Glutamatergic neuron (in vitro differentiated cells): ENCODE data around the gene FBH1. TPM values are rescaled to one million over a fixed set of nuclear protein-coding genes. Genes with fewer than 3 reads are reported as not detected.
"Not testable (repeated sequence)": the region's sequence is repeated elsewhere in the genome, so short reads cannot be mapped to it uniquely, and the experiment has no call there.

Experiments used
- DNase-seq: peaks from one replicate; pipeline ENCODE4 v3.0.0; 2022
- H3K27ac Mint-ChIP-seq: one replicate; pipeline ENCODE4 v1.8.0; 2020; ENCODE audit warnings: mild to moderate bottlenecking, mixed read lengths, inconsistent platforms; ENCODE audit not compliant: unreplicated experiment
- H3K27me3 Mint-ChIP-seq: one replicate; pipeline ENCODE4 v1.8.0; 2020; ENCODE audit warnings: mild to moderate bottlenecking, moderate library complexity, mixed read lengths, inconsistent platforms; ENCODE audit not compliant: unreplicated experiment
- H3K36me3 Mint-ChIP-seq: one replicate; pipeline ENCODE4 v1.8.0; 2020; ENCODE audit warnings: mild to moderate bottlenecking, mixed read lengths, inconsistent platforms; ENCODE audit not compliant: unreplicated experiment
- H3K4me1 Mint-ChIP-seq: one replicate; pipeline ENCODE4 v1.8.0; 2020; ENCODE audit warnings: mild to moderate bottlenecking, low read depth, mixed read lengths, inconsistent platforms; ENCODE audit not compliant: unreplicated experiment
- H3K4me3 Mint-ChIP-seq: one replicate; pipeline ENCODE4 v1.8.0; 2020; ENCODE audit warnings: mild to moderate bottlenecking, mixed read lengths, inconsistent platforms; ENCODE audit not compliant: unreplicated experiment
- H3K9me3 Mint-ChIP-seq: one replicate; pipeline ENCODE4 v1.8.0; 2020; ENCODE audit warnings: mild to moderate bottlenecking, moderate library complexity, mixed read lengths, inconsistent platforms; ENCODE audit not compliant: unreplicated experiment
- CTCF ChIP-seq: fragments of 200-600 bp; sonication (generic); IDR thresholded peaks from one replicate; pipeline ENCODE4 v1.5.0; 2021; ENCODE audit not compliant: partially characterized antibody, unreplicated experiment
- total RNA-seq: library from RNA; stranded (reverse); fragmentation: NEBNext Ultra II Directional; extraction: Animal tissue kit (Norgen Biotek cat#: 25700); gene quantifications from one replicate; pipeline ENCODE4 v1.2.1, GENCODE V29; 2021; ENCODE audit not compliant: unreplicated experiment

The FBH1 gene
- total RNA-seq, 1 donor from 2014 or later = 65.0 TPM

GRCh38 chr10:5858811-5859210 lies 31.2 kb upstream of the FBH1 start:
- Mint-ChIP-seq H3K27me3 (no peaks in the 10 kb centered on the region), H3K4me3 (no peak overlapping the region), H3K27ac (no peak overlapping the region), H3K4me1 (no peaks in the 10 kb centered on the region), H3K9me3 (peaks cover 2% of the 10 kb centered on the region), H3K36me3 (no peaks in the 10 kb centered on the region)
- no peak for TF ChIP-seq CTCF
- no peak for DNase-seq

GRCh38 chr10:5860066-5860465 lies 30.0 kb upstream of the FBH1 start:
- Mint-ChIP-seq H3K27me3 (no peaks in the 10 kb centered on the region), H3K4me1 (no peaks in the 10 kb centered on the region), H3K36me3 (no peaks in the 10 kb centered on the region), H3K9me3 (peaks cover 2% of the 10 kb centered on the region), H3K27ac (no peak overlapping the region), H3K4me3 (no peak overlapping the region)
- TF ChIP-seq CTCF = no peak
- DNase-seq = no peak

- DNase-seq = no peak
- no peak for TF ChIP-seq CTCF
- H3K4me3 Mint-ChIP-seq = no peak overlapping the region
- H3K27me3 Mint-ChIP-seq = peaks cover 2% of the 10 kb centered on the region
- no peak overlapping the region for H3K27ac Mint-ChIP-seq
- no peaks in the 10 kb centered on the region for H3K4me1 Mint-ChIP-seq
- peaks cover 2% of the 10 kb centered on the region for H3K9me3 Mint-ChIP-seq
- no peaks in the 10 kb centered on the region for H3K36me3 Mint-ChIP-seq
Observed at GRCh38 chr10:5862360-5862961, 27.6 kb upstream of the FBH1 start.

GRCh38 chr10:5862981-5863685 lies 26.9 kb upstream of the FBH1 start:
- not testable (repeated sequence) for H3K36me3 Mint-ChIP-seq, H3K4me1 Mint-ChIP-seq, H3K9me3 Mint-ChIP-seq, H3K27ac Mint-ChIP-seq, DNase-seq, H3K4me3 Mint-ChIP-seq, H3K27me3 Mint-ChIP-seq

GRCh38 chr10:5866451-5867081 lies 23.5 kb upstream of the FBH1 start:
- H3K27ac Mint-ChIP-seq, H3K27me3 Mint-ChIP-seq, H3K4me1 Mint-ChIP-seq, H3K9me3 Mint-ChIP-seq, DNase-seq, H3K36me3 Mint-ChIP-seq, H3K4me3 Mint-ChIP-seq: not testable (repeated sequence)

- not testable (repeated sequence) for H3K27me3 Mint-ChIP-seq, H3K9me3 Mint-ChIP-seq, H3K4me1 Mint-ChIP-seq, DNase-seq, H3K36me3 Mint-ChIP-seq, H3K4me3 Mint-ChIP-seq, H3K27ac Mint-ChIP-seq
Observed at GRCh38 chr10:5867091-5867615, 22.9 kb upstream of the FBH1 start.

- not testable (repeated sequence) for H3K27ac Mint-ChIP-seq, H3K36me3 Mint-ChIP-seq, H3K4me1 Mint-ChIP-seq, H3K4me3 Mint-ChIP-seq, H3K27me3 Mint-ChIP-seq, H3K9me3 Mint-ChIP-seq, DNase-seq
Observed at GRCh38 chr10:5868383-5868782, 21.7 kb upstream of the FBH1 start.
